Upper lobe of right lung (tissue), 1 donor: ENCODE data around the gene PIAS1. TPM values are rescaled to one million over a fixed set of nuclear protein-coding genes. Genes with fewer than 3 reads are reported as not detected.

Experiments used
- ATAC-seq: fragments of 200-7000 bp; cut with Tn5 transposase; one replicate; pipeline ENCODE4 v1.9.1; 2020; ENCODE audit warnings: mild to moderate bottlenecking, moderate library complexity
- DNase-seq: peaks from one replicate; pipeline ENCODE4 v3.0.0-alpha.2; 2020
- H3K27ac ChIP-seq: fragments of 200-600 bp; one replicate; pipeline ENCODE4 v1.8.0; 2022
- H3K27me3 ChIP-seq: fragments of 200-600 bp; one replicate; pipeline ENCODE4 v1.8.0; 2022; ENCODE audit warnings: mild to moderate bottlenecking
- H3K36me3 ChIP-seq: fragments of 200-600 bp; one replicate; pipeline ENCODE4 v1.8.0; 2022
- H3K4me1 ChIP-seq: fragments of 200-600 bp; one replicate; pipeline ENCODE4 v1.8.0; 2022
- H3K4me3 ChIP-seq: fragments of 200-600 bp; one replicate; pipeline ENCODE4 v1.8.0; 2022; ENCODE audit warnings: mild to moderate bottlenecking
- H3K9me3 ChIP-seq: fragments of 200-600 bp; one replicate; pipeline ENCODE4 v1.8.0; 2022
- CTCF ChIP-seq: fragments of 200-600 bp; IDR thresholded peaks from one replicate; pipeline ENCODE4 v1.8.0; 2022; ENCODE audit warnings: antibody characterized with exemption
- intact Hi-C: fragments of 100-400 bp; cut with DNase I; formaldehyde crosslinking; loops from one replicate; pipeline ENCODE4 v1.11.0; 2022
- total RNA-seq: library from RNA; stranded (reverse); fragmentation: NEBNext Ultra II Directional; extraction: Animal tissue kit (Norgen Biotek cat#: 25700); gene quantifications from one replicate; pipeline ENCODE4 v1.2.1, GENCODE V29; 2021
- donor health status: DM: no; HTN: yes; CAD: no; lungs with severe emphysema.

Gene PIAS1
- total RNA-seq, 1 donor from 2014 or later: 62.0 TPM

- H3K27ac ChIP-seq: no peak overlapping the region
- no peak overlapping the region for H3K4me3 ChIP-seq
- ATAC-seq (peak; percentile 16), DNase-seq (no peak)
- H3K27me3 ChIP-seq: no peaks in the 10 kb centered on the region
- peaks cover 13% of the 10 kb centered on the region for H3K4me1 ChIP-seq
- H3K36me3 ChIP-seq: peaks cover 67% of the 10 kb centered on the region
- H3K9me3 ChIP-seq: no peaks in the 10 kb centered on the region
- intact Hi-C loops: no loop called here
- TF ChIP-seq CTCF: no peak
Observed at GRCh38 chr15:68191555-68191954, 137.4 kb downstream of the PIAS1 start.

GRCh38 chr15:68192117-68192516 lies 138.0 kb downstream of the PIAS1 start:
- Histone ChIP-seq H3K9me3 (no peaks in the 10 kb centered on the region), H3K36me3 (peaks cover 62% of the 10 kb centered on the region), H3K4me1 (peaks cover 13% of the 10 kb centered on the region), H3K27me3 (no peaks in the 10 kb centered on the region), H3K4me3 (no peak overlapping the region), H3K27ac (no peak overlapping the region)
- intact Hi-C loops: no loop called here
- no peak for TF ChIP-seq CTCF
- DNase-seq: no peak
- ATAC-seq: no peak

GRCh38 chr15:68192804-68193486 lies 138.8 kb downstream of the PIAS1 start:
- TF ChIP-seq CTCF: no peak
- no peaks in the 10 kb centered on the region for H3K27me3 ChIP-seq
- H3K36me3 ChIP-seq: peaks cover 54% of the 10 kb centered on the region
- no peak overlapping the region for H3K27ac ChIP-seq
- intact Hi-C loops: no loop called here
- no peaks in the 10 kb centered on the region for H3K9me3 ChIP-seq
- DNase-seq: no peak
- no peak overlapping the region for H3K4me3 ChIP-seq
- peaks cover 5% of the 10 kb centered on the region for H3K4me1 ChIP-seq
- ATAC-seq: peak; percentile 12

- no peak overlapping the region for H3K27ac ChIP-seq
- H3K27me3 ChIP-seq: no peaks in the 10 kb centered on the region
- no peaks in the 10 kb centered on the region for H3K9me3 ChIP-seq
- TF ChIP-seq CTCF: no peak
- H3K4me1 ChIP-seq: no peaks in the 10 kb centered on the region
- H3K4me3 ChIP-seq: no peak overlapping the region
- peaks cover 33% of the 10 kb centered on the region for H3K36me3 ChIP-seq
- ATAC-seq: no peak
- no peak for DNase-seq
- intact Hi-C loops: no loop called here
Observed at GRCh38 chr15:68195336-68196112, 141.4 kb downstream of the PIAS1 start.

- DNase-seq: no peak
- H3K27ac ChIP-seq: no peak overlapping the region
- no peak for ATAC-seq
- H3K27me3 ChIP-seq: no peaks in the 10 kb centered on the region
- TF ChIP-seq CTCF: no peak
- no peaks in the 10 kb centered on the region for H3K9me3 ChIP-seq
- H3K4me1 ChIP-seq: no peaks in the 10 kb centered on the region
- H3K4me3 ChIP-seq: no peak overlapping the region
- intact Hi-C loops: no loop called here
- H3K36me3 ChIP-seq: peaks cover 22% of the 10 kb centered on the region
Observed at GRCh38 chr15:68196445-68197169, 142.5 kb downstream of the PIAS1 start.
